Amniotic stem cell (primary cell): Measurements from ENCODE around the gene LSM14B.

Experiments
- DNase-seq: peaks from one replicate; lab custom pipeline; 2025; lab: John Stamatoyannopoulos, UW

Gene LSM14B

GRCh38 chr20:62163485-62163865, 41.2 kb downstream of the LSM14B start:
- no peak for DNase-seq

GRCh38 chr20:62163986-62164762, 41.9 kb downstream of the LSM14B start:
- DNase-seq: no peak

GRCh38 chr20:62164879-62165761, 42.8 kb downstream of the LSM14B start:
- DNase-seq: no peak

GRCh38 chr20:62165762-62166399, 43.6 kb downstream of the LSM14B start:
- DNase-seq: no peak

- DNase-seq: no peak
These were observed 45.2 kb downstream of the LSM14B start for GRCh38 chr20:62167474-62167873.

- DNase-seq: no peak
These were observed 45.8 kb downstream of the LSM14B start for GRCh38 chr20:62168061-62168460.

- no peak for DNase-seq
These were observed 46.7 kb downstream of the LSM14B start for GRCh38 chr20:62168890-62169435.

- DNase-seq: no peak
These were observed 48.3 kb downstream of the LSM14B start for GRCh38 chr20:62170536-62170935.

- DNase-seq: no peak
These were observed 49.0 kb downstream of the LSM14B start for GRCh38 chr20:62171245-62171644.

GRCh38 chr20:62172666-62173065, 50.4 kb downstream of the LSM14B start:
- no peak for DNase-seq

- DNase-seq: no peak
These were observed 51.9 kb downstream of the LSM14B start for GRCh38 chr20:62174021-62174804.

GRCh38 chr20:62174870-62175624, 52.8 kb downstream of the LSM14B start:
- DNase-seq: no peak

- DNase-seq: no peak
These were observed 53.4 kb downstream of the LSM14B start for GRCh38 chr20:62175711-62176110.

- no peak for DNase-seq
These were observed 54.6 kb downstream of the LSM14B start for GRCh38 chr20:62176866-62177265.

- DNase-seq: no peak
These were observed 55.0 kb downstream of the LSM14B start for GRCh38 chr20:62177307-62177706.

- no peak for DNase-seq
These were observed 56.3 kb downstream of the LSM14B start for GRCh38 chr20:62178316-62179161.

- no peak for DNase-seq
These were observed 56.9 kb downstream of the LSM14B start for GRCh38 chr20:62179162-62179504.

- no peak for DNase-seq
These were observed 59.5 kb downstream of the LSM14B start for GRCh38 chr20:62181808-62182207.

GRCh38 chr20:62182469-62183425, 60.5 kb downstream of the LSM14B start, which contains the start of gene MTG2:
MTG2 (plus strand) TSS chr20:62183028; CDS start chr20:62193421, 10,393 bp downstream.
- peak; percentile 94 for DNase-seq
